CD4-positive, alpha-beta T cell treated with Interleukin-15 for 4 hours (primary cell): ENCODE measurements around the gene DVL1.

Experiments used
- DNase-seq: peaks from one replicate; pipeline ENCODE4 v3.0.0-alpha.2; 2020; ENCODE audit warnings: low spot score

The DVL1 gene

GRCh38 chr1:1355416-1355815, 6.2 kb upstream of the DVL1 start:
- no peak for DNase-seq

- no peak for DNase-seq
Measured at GRCh38 chr1:1354271-1355247, 5.3 kb upstream of the DVL1 start.

- DNase-seq: no peak
Measured at GRCh38 chr1:1353389-1354151, 4.4 kb upstream of the DVL1 start.

- DNase-seq: no peak
Measured at GRCh38 chr1:1352786-1353388, 3.7 kb upstream of the DVL1 start.

GRCh38 chr1:1351511-1352427, 2.6 kb upstream of the DVL1 start:
- DNase-seq: no peak

GRCh38 chr1:1348420-1349255, 580 bp downstream of the DVL1 start:
- no peak for DNase-seq

- no peak for DNase-seq
Measured at GRCh38 chr1:1347663-1348419, 1.4 kb downstream of the DVL1 start.

- DNase-seq: no peak
Measured at GRCh38 chr1:1347026-1347595, 2.1 kb downstream of the DVL1 start.

- DNase-seq: no peak
Measured at GRCh38 chr1:1346501-1346890, 2.7 kb downstream of the DVL1 start.

GRCh38 chr1:1345860-1346500, 3.2 kb downstream of the DVL1 start:
- DNase-seq: no peak

- no peak for DNase-seq
Measured at GRCh38 chr1:1345384-1345783, 3.8 kb downstream of the DVL1 start.

- DNase-seq: peak; percentile 70
Measured at GRCh38 chr1:1344655-1345361, 4.4 kb downstream of the DVL1 start.

- DNase-seq: no peak
Measured at GRCh38 chr1:1343811-1344421, 5.3 kb downstream of the DVL1 start.

GRCh38 chr1:1342584-1343115, 6.6 kb downstream of the DVL1 start:
- DNase-seq: no peak

- no peak for DNase-seq
Measured at GRCh38 chr1:1342061-1342562, 7.1 kb downstream of the DVL1 start.

GRCh38 chr1:1341549-1342021, 7.6 kb downstream of the DVL1 start:
- DNase-seq: no peak

- no peak for DNase-seq
Measured at GRCh38 chr1:1340791-1341548, 8.2 kb downstream of the DVL1 start.
